ENCODE results near the gene CDC42EP2. TPM values are rescaled to one million over a fixed set of nuclear protein-coding genes. Genes with fewer than 3 reads are reported as not detected.

The CDC42EP2 gene
- total RNA-seq, 1 donor from 2014 or later = 26.7 TPM

- peak overlapping the region; percentile 96 for H3K27ac Mint-ChIP-seq (ENCODE audit: unreplicated experiment)
These were observed 34.8 kb upstream of the CDC42EP2 start for GRCh38 chr11:65279741-65280440.

GRCh38 chr11:65280646-65281045 lies 34.0 kb upstream of the CDC42EP2 start:
- peaks cover 52% of the 10 kb centered on the region for H3K4me1 Mint-ChIP-seq (ENCODE audit: low read depth, unreplicated experiment)
- Histone ChIP-seq H3K79me2 (ENCODE audit: insufficient read depth, low read length) (no peaks in the 10 kb centered on the region), H3K9me3 (ENCODE audit: insufficient read depth, low read depth, low read length) (no peaks in the 10 kb centered on the region), H3K27me3 (ENCODE audit: insufficient read depth, low read length) (no peaks in the 10 kb centered on the region), H4K20me1 (ENCODE audit: insufficient read depth, low read length) (no peaks in the 10 kb centered on the region), H3K4me1 (ENCODE audit: insufficient read depth, low read length) (peaks cover 43% of the 10 kb centered on the region), H3K4me3 (ENCODE audit: insufficient read depth, low read depth, low read length) (no peak overlapping the region), H3K4me2 (ENCODE audit: low read length) (peak overlapping the region; percentile 67), H3K9ac (ENCODE audit: low read length) (peak overlapping the region; percentile 63), H3K36me3 (ENCODE audit: insufficient read depth, low read length) (peaks cover 21% of the 10 kb centered on the region), H3K27ac (ENCODE audit: low read depth, low read length) (peak overlapping the region; percentile 89), H2AFZ (ENCODE audit: low read depth, low read length) (no peak overlapping the region)
- no peak for DNase-seq (ENCODE audit: low read depth)
- H3K27me3 Mint-ChIP-seq (ENCODE audit: low read depth, unreplicated experiment) = no peaks in the 10 kb centered on the region
- peak overlapping the region; percentile 96 for H3K27ac Mint-ChIP-seq (ENCODE audit: unreplicated experiment)
- TF ChIP-seq CTCF (IDR thresholded peaks at IDR 0.05; ENCODE audit: insufficient read depth, low read depth, low read length) (no peak), EZH2 (IDR thresholded peaks at IDR 0.05; ENCODE audit: insufficient read depth, low read length) (no peak)
- no peaks in the 10 kb centered on the region for H3K9me3 Mint-ChIP-seq (ENCODE audit: unreplicated experiment)
- FAIRE-seq = no peak
- no peak overlapping the region for H3K4me3 Mint-ChIP-seq (ENCODE audit: unreplicated experiment)
- H3K36me3 Mint-ChIP-seq (ENCODE audit: low read depth, unreplicated experiment) = no peaks in the 10 kb centered on the region

More at GRCh38 chr11:65279741-65280440, 34.8 kb upstream of the CDC42EP2 start:
- H3K27me3 ChIP-seq (ENCODE audit: insufficient read depth, low read length) = no peaks in the 10 kb centered on the region
- H4K20me1 ChIP-seq (ENCODE audit: insufficient read depth, low read length) = no peaks in the 10 kb centered on the region
- peaks cover 46% of the 10 kb centered on the region for H3K4me1 ChIP-seq (ENCODE audit: insufficient read depth, low read length)
- no peaks in the 10 kb centered on the region for H3K9me3 Mint-ChIP-seq (ENCODE audit: unreplicated experiment)
- peak overlapping the region; percentile 63 for H3K4me3 Mint-ChIP-seq (ENCODE audit: unreplicated experiment)
- no peaks in the 10 kb centered on the region for H3K79me2 ChIP-seq (ENCODE audit: insufficient read depth, low read length)
- DNase-seq (ENCODE audit: low read depth) (peak; percentile 98), FAIRE-seq (peak; percentile 29)
- H3K4me1 Mint-ChIP-seq (ENCODE audit: low read depth, unreplicated experiment) = peaks cover 58% of the 10 kb centered on the region
- no peak overlapping the region for H3K4me3 ChIP-seq (ENCODE audit: insufficient read depth, low read depth, low read length)
- H3K36me3 Mint-ChIP-seq (ENCODE audit: low read depth, unreplicated experiment) = no peaks in the 10 kb centered on the region
- no peak overlapping the region for H2AFZ ChIP-seq (ENCODE audit: low read depth, low read length)
- H3K36me3 ChIP-seq (ENCODE audit: insufficient read depth, low read length) = peaks cover 21% of the 10 kb centered on the region
- peak overlapping the region; percentile 63 for H3K9ac ChIP-seq (ENCODE audit: low read length)
- peak overlapping the region; percentile 67 for H3K4me2 ChIP-seq (ENCODE audit: low read length)
- no peaks in the 10 kb centered on the region for H3K27me3 Mint-ChIP-seq (ENCODE audit: low read depth, unreplicated experiment)
- no peaks in the 10 kb centered on the region for H3K9me3 ChIP-seq (ENCODE audit: insufficient read depth, low read depth, low read length)
- TF ChIP-seq CTCF (IDR thresholded peaks at IDR 0.05; ENCODE audit: insufficient read depth, low read depth, low read length) (no peak), EZH2 (IDR thresholded peaks at IDR 0.05; ENCODE audit: insufficient read depth, low read length) (no peak)
- H3K27ac ChIP-seq (ENCODE audit: low read depth, low read length) = peak overlapping the region; percentile 89

- no peak for FAIRE-seq
- Mint-ChIP-seq H3K27ac (ENCODE audit: unreplicated experiment) (no peak overlapping the region), H3K4me3 (ENCODE audit: unreplicated experiment) (no peak overlapping the region), H3K36me3 (ENCODE audit: low read depth, unreplicated experiment) (peaks cover 14% of the 10 kb centered on the region), H3K4me1 (ENCODE audit: low read depth, unreplicated experiment) (peaks cover 15% of the 10 kb centered on the region), H3K9me3 (ENCODE audit: unreplicated experiment) (peaks cover 1% of the 10 kb centered on the region), H3K27me3 (ENCODE audit: low read depth, unreplicated experiment) (no peaks in the 10 kb centered on the region)
- Histone ChIP-seq H3K4me3 (ENCODE audit: insufficient read depth, low read depth, low read length) (no peak overlapping the region), H3K4me2 (ENCODE audit: low read length) (no peak overlapping the region), H3K9ac (ENCODE audit: low read length) (no peak overlapping the region), H3K79me2 (ENCODE audit: insufficient read depth, low read length) (no peaks in the 10 kb centered on the region), H2AFZ (ENCODE audit: low read depth, low read length) (no peak overlapping the region), H4K20me1 (ENCODE audit: insufficient read depth, low read length) (no peaks in the 10 kb centered on the region), H3K27me3 (ENCODE audit: insufficient read depth, low read length) (no peaks in the 10 kb centered on the region), H3K36me3 (ENCODE audit: insufficient read depth, low read length) (peaks cover 23% of the 10 kb centered on the region), H3K9me3 (ENCODE audit: insufficient read depth, low read depth, low read length) (no peaks in the 10 kb centered on the region), H3K27ac (ENCODE audit: low read depth, low read length) (no peak overlapping the region), H3K4me1 (ENCODE audit: insufficient read depth, low read length) (peaks cover 15% of the 10 kb centered on the region)
- TF ChIP-seq CTCF (IDR thresholded peaks at IDR 0.05; ENCODE audit: insufficient read depth, low read depth, low read length) (no peak), EZH2 (IDR thresholded peaks at IDR 0.05; ENCODE audit: insufficient read depth, low read length) (no peak)
- DNase-seq (ENCODE audit: low read depth) = no peak
These were observed 28.0 kb upstream of the CDC42EP2 start for GRCh38 chr11:65286686-65287085.

Data from astrocyte (in vitro differentiated cells and primary cell).